ENCODE measurements around the gene KLF15. TPM values are rescaled to one million over a fixed set of nuclear protein-coding genes. Genes with fewer than 3 reads are reported as not detected.

The KLF15 gene
- total RNA-seq, 1 experiment from 2014 or later = 0.72 TPM

- DNase-seq (ENCODE audit: low read depth) = peak; percentile 82
These were observed 32.0 kb upstream of the KLF15 start for GRCh38 chr3:126389112-126389793.

DNA sequence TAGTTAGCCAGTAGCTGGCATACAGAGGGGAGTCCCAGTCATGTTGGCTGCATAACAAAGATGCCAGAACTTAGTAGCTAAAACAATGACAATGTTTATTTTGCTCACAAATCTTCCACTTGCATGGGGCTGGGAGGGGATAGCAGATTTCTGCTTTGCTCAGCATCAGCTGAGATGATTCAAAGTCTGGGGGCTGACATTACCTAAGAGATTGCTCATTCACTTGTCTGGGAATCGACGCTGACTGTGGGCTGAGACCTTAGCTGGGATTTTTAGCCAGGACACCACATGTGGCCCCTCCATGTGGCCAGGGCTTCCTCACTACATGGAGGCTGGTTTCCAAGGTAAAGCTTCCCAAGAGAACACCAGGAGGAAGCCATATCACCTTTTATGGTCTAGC lies 24.8 kb upstream of the KLF15 start:
- DNase-seq (ENCODE audit: low read depth) = no peak

- no peak for DNase-seq (ENCODE audit: low read depth)
These were observed 23.0 kb upstream of the KLF15 start for GRCh38 chr3:126380011-126380768.

GRCh38 chr3:126378341-126378751 lies 21.1 kb upstream of the KLF15 start:
- no peak for DNase-seq (ENCODE audit: low read depth)

- no peak for DNase-seq (ENCODE audit: low read depth)
These were observed 20.0 kb upstream of the KLF15 start for GRCh38 chr3:126377211-126377610.

GRCh38 chr3:126376444-126376843 lies 19.2 kb upstream of the KLF15 start:
- no peak for DNase-seq (ENCODE audit: low read depth)

DNA sequence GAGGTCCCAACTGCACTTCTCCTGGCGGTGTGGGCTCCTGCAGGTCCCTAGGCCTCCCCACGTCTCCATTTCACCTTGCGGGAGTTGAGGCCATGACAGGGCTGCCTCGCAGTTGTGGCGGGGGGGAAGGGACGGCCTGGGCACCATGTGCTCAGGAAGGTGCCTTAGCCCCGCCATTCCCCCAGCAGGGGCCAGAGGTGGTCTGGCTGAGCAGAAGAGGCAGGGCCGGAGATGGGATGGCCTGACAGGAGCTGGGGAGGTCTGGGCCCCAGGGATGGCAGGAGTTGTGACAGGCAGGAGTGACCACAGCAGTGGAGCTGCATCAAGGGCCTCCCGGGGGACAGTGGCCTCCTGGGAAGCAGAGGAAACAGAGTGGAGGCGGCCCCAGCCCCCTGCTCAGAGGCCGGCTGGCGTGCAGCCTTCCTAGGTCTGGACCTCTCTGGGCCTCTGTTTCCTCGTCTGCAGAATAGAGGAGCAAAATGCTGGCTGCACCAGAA lies 18.7 kb upstream of the KLF15 start:
- DNase-seq (ENCODE audit: low read depth) = no peak

DNA sequence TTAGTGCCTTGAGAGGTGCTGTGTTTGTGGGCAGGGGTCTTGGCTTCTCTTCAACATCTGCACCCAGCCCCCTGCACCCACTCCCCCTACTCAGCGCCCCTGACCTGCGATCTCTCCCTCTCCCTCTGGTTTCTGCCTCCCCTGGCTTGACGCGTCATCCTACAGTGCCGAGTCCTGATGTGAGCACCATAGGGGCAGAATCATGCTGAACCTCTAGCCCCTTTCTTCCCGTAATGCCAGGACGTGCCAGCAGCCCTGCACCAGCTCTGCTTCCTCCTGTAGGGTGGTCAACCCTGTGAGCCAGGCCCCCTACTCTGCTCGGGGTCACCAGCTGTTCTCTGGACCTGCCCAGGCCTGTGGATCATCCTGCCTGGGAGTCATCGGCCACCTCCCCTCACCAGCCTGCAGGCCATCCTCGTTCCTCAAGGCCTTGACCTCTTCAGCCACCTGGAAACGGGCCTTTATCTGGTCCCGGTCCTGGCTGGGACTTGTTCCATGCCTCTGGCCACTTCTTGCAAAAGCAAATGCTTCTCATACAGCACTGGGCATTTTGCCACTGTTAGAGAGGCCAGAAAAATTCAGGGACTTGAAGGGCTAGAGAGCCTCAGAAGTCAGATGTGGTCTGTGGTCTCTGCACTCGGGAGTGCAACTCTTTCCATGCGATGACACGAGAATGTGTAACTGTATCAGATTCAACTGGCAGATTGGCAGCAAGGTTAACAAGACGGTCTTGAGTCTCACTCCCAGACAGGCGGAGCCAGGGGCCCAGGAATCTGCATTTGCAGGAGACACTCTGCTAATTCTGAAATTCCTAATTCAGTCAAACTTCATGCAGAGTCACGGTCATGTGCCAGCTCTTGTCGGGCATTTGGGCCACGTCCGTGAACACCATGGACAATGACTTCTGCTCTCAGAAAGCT lies 16.7 kb upstream of the KLF15 start:
- peak; percentile 65 for DNase-seq (ENCODE audit: low read depth)

DNA sequence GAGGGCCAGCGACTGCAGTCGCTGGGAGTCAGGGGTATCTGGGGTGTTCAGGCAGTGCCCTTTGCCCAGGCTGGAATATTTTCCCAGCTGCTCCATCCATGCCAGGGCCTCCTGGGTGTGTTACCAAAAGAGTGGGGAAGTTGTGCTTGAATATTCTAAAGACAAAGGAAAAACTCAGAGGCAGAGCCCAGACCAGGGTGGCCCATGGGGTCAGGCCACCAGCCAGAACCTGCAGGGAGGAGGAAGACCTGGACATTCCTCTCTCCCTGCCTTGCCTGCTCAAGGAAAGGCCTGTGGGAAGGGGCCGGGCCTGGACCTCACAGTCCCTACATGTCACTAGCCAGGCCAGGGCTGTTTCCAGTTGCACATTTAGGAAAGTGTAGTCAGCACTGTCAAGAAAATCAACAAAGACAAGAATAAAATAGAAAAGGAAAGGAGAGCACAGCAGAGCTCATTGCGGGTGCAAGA lies 16.0 kb upstream of the KLF15 start:
- DNase-seq (ENCODE audit: low read depth) = no peak

- no peak for DNase-seq (ENCODE audit: low read depth)
These were observed 15.4 kb upstream of the KLF15 start for GRCh38 chr3:126372413-126373145.

DNA sequence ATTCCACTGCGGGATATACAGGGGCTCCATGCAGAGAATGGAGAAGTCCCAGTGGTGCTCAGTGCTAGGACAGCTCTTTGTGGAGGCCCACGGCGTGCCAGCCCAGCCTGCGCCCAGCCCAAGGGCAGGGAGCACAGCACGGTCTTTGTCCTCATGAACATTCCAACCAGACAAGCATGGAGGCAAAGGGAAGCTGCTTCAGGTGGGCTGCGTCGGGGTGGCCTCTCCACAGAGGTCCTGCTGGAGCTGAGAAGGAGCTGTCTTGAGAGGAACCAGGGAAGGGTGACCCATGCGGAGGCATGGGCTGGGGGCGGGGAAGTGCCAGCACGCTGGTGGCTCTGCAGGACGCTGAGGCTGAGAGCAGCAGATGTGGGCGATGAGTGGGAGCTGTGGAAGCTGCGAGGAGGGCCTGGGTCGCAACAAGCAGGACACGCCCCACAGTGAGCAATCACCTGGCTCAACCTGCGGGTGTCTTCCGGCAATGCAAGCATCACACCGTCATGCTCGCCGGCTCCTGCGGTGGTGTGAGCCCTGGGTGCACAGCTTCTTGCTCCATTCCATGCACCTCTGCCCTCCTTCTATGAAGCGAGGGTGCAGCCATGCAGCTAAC lies 14.0 kb upstream of the KLF15 start:
- no peak for DNase-seq (ENCODE audit: low read depth)

GRCh38 chr3:126370606-126371005 lies 13.4 kb upstream of the KLF15 start:
- DNase-seq (ENCODE audit: low read depth) = no peak

GRCh38 chr3:126370055-126370454 lies 12.8 kb upstream of the KLF15 start:
- no peak for DNase-seq (ENCODE audit: low read depth)

DNA sequence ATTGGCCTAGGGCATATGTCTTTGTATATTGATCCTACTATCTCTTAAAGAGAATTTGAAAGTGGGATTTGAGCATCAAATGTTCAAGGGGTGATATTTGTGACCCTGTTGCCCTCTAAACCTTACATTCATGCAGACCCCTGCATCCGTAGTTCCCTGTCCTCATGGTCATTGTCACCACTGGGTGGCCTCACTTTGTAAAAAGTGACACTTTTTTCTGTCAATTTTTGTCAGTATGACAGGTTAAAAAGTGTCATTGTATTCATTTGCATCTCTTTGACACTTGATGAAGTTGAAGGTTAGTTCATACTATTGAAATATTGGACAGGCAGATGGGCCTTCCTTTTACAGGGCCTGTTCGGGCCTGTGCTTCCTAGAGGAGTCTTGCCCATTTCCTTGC lies 12.3 kb upstream of the KLF15 start:
- DNase-seq (ENCODE audit: low read depth) = no peak

DNA sequence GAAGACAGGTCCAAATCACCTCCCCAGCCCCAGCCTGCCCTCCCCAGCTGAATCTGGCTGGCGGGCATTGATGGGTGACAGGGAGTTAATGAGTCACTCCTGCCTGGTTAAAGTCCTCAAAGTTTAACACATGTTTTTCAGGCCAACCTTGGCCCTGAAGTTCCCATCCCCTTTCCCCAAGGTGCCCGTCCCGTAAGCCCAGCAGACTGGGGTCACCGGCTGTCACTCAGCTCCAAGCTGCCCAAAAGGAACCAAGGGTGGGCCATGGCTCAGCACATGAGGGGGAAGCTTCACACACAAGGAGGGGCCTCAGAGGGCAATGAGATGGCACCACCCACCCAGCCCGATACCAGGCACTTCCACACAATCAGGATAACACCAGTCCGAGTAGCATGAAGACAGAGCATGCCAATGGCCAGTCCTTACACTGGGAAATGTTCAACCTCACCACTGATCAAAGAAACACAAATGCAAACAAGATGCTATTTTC lies 10.2 kb upstream of the KLF15 start:
- DNase-seq (ENCODE audit: low read depth) = no peak

GRCh38 chr3:126365351-126366277 lies 8.4 kb upstream of the KLF15 start:
- DNase-seq (ENCODE audit: low read depth) = no peak

DNA sequence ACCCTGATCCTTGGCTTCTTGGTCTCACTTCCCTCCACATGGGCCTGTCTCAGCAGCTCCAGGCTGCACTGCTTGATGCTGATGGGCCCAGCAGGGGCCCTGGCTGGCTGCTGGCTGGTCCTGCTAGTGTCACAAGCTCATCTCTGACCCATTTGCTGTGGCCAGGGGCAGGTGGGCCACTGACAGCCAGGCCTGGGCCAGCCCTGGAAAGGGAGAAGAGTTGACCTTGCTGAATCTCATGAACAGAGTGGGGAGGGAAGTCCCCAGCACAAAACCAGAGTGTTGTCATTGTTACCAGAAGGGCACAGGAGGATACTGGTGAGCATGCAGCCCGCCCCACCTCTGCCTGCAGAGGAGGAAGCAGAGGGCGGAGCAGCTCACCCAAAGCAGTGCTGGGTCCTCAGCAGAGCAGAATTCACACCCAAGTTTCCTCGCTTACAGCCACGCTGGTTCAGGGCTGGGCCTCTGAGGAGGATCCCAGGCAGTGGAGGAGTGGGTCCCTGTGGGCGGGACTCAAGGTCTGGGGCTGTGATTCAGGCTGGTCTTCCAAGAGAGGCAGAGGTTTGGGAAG lies 7.6 kb upstream of the KLF15 start:
- DNase-seq (ENCODE audit: low read depth) = no peak

- no peak for DNase-seq (ENCODE audit: low read depth)
These were observed 7.0 kb upstream of the KLF15 start for GRCh38 chr3:126364130-126364695.

DNA sequence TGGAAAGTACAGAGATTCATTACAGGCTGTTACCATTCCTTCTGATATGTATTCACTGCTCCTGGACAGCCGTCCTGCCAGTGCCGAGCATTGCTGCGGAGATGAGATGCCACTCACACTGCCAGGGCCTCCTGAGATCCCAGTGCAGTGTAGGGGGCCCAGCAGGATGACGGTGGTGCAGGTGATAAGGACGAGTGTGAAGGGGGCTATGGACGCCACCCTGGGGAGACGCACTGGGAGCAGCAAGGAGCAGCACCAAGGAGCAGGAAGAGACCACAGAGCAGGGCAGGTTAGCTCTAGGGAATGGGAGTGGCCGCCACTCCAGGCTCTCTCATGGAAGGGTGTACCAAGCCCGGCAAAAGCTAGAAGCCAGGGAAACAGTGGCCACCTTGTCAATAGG lies 4.0 kb upstream of the KLF15 start:
- DNase-seq (ENCODE audit: low read depth) = no peak

Measured in RPMI7951 (cell line).